ENCODE measurements around the gene AOPEP.

AOPEP gene

GRCh38 chr9:94740145-94740840, 13.8 kb downstream of the AOPEP start:
- TF ChIP-seq EZH2 (IDR thresholded peaks at IDR 0.05; ENCODE audit: borderline replicate concordance, low read length), result no peak
- Histone ChIP-seq H3K27me3 (ENCODE audit: insufficient read depth, low read length) (no peaks in the 10 kb centered on the region), H2AFZ (ENCODE audit: low read length) (no peak overlapping the region), H3K4me1 (ENCODE audit: insufficient read depth, low read length, severe bottlenecking) (peaks cover 10% of the 10 kb centered on the region), H3K9me3 (ENCODE audit: low read length) (no peaks in the 10 kb centered on the region), H3K27ac (ENCODE audit: low read depth, low read length, poor library complexity, severe bottlenecking) (peak overlapping the region; percentile 6), H3K4me2 (ENCODE audit: low read length) (no peak overlapping the region), H3K9ac (ENCODE audit: low read length) (no peak overlapping the region), H3K36me3 (ENCODE audit: insufficient read depth, low read length) (peaks cover 15% of the 10 kb centered on the region), H3F3A (ENCODE audit: insufficient read depth, low read length) (no peaks in the 10 kb centered on the region), H3K9me2 (ENCODE audit: low read depth, low read length) (no peaks in the 10 kb centered on the region), H3K79me2 (ENCODE audit: insufficient read depth, low read length) (no peaks in the 10 kb centered on the region), H3K4me3 (ENCODE audit: low read depth, low read length, poor library complexity, severe bottlenecking) (no peak overlapping the region), H4K20me1 (ENCODE audit: insufficient read depth, low read length) (no peaks in the 10 kb centered on the region)

- Histone ChIP-seq H3K36me3 (ENCODE audit: insufficient read depth, low read length) (peaks cover 14% of the 10 kb centered on the region), H3K9me3 (ENCODE audit: low read length) (no peaks in the 10 kb centered on the region), H3K4me3 (ENCODE audit: low read depth, low read length, poor library complexity, severe bottlenecking) (no peak overlapping the region), H3K9ac (ENCODE audit: low read length) (no peak overlapping the region), H3K4me2 (ENCODE audit: low read length) (no peak overlapping the region), H4K20me1 (ENCODE audit: insufficient read depth, low read length) (no peaks in the 10 kb centered on the region), H3K79me2 (ENCODE audit: insufficient read depth, low read length) (no peaks in the 10 kb centered on the region), H2AFZ (ENCODE audit: low read length) (no peak overlapping the region), H3K27me3 (ENCODE audit: insufficient read depth, low read length) (no peaks in the 10 kb centered on the region), H3K4me1 (ENCODE audit: insufficient read depth, low read length, severe bottlenecking) (peaks cover 10% of the 10 kb centered on the region), H3F3A (ENCODE audit: insufficient read depth, low read length) (no peaks in the 10 kb centered on the region), H3K9me2 (ENCODE audit: low read depth, low read length) (no peaks in the 10 kb centered on the region), H3K27ac (ENCODE audit: low read depth, low read length, poor library complexity, severe bottlenecking) (no peak overlapping the region)
- no peak for TF ChIP-seq EZH2 (IDR thresholded peaks at IDR 0.05; ENCODE audit: borderline replicate concordance, low read length)
- TF ChIP-seq, protein P1, sequence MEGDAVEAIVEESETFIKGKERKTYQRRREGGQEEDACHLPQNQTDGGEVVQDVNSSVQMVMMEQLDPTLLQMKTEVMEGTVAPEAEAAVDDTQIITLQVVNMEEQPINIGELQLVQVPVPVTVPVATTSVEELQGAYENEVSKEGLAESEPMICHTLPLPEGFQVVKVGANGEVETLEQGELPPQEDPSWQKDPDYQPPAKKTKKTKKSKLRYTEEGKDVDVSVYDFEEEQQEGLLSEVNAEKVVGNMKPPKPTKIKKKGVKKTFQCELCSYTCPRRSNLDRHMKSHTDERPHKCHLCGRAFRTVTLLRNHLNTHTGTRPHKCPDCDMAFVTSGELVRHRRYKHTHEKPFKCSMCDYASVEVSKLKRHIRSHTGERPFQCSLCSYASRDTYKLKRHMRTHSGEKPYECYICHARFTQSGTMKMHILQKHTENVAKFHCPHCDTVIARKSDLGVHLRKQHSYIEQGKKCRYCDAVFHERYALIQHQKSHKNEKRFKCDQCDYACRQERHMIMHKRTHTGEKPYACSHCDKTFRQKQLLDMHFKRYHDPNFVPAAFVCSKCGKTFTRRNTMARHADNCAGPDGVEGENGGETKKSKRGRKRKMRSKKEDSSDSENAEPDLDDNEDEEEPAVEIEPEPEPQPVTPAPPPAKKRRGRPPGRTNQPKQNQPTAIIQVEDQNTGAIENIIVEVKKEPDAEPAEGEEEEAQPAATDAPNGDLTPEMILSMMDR (IDR thresholded peaks at IDR 0.05; ENCODE audit: low read length), result no peak
Measured at GRCh38 chr9:94741866-94742265, 15.4 kb downstream of the AOPEP start.

- H3K4me2 ChIP-seq (ENCODE audit: low read length), result no peak overlapping the region
- H3K27me3 ChIP-seq (ENCODE audit: insufficient read depth, low read length), result no peaks in the 10 kb centered on the region
- H3K79me2 ChIP-seq (ENCODE audit: insufficient read depth, low read length), result no peaks in the 10 kb centered on the region; the same call in 1 of the 2 replicates
- H2AFZ ChIP-seq (ENCODE audit: low read length), result no peak overlapping the region
- no peaks in the 10 kb centered on the region for H4K20me1 ChIP-seq (ENCODE audit: insufficient read depth, low read length)
- H3K27ac ChIP-seq (ENCODE audit: low read depth, low read length, poor library complexity, severe bottlenecking), result no peak overlapping the region
- no peak for TF ChIP-seq EZH2 (IDR thresholded peaks at IDR 0.05; ENCODE audit: borderline replicate concordance, low read length)
- TF ChIP-seq, protein P1 (IDR thresholded peaks at IDR 0.05; ENCODE audit: low read length), result no peak
- H3K9ac ChIP-seq (ENCODE audit: low read length), result no peak overlapping the region
- no peaks in the 10 kb centered on the region for H3K9me3 ChIP-seq (ENCODE audit: low read length)
- no peak overlapping the region for H3K4me3 ChIP-seq (ENCODE audit: low read depth, low read length, poor library complexity, severe bottlenecking)
- H3K4me1 ChIP-seq (ENCODE audit: insufficient read depth, low read length, severe bottlenecking), result peaks cover 10% of the 10 kb centered on the region
- peaks cover 14% of the 10 kb centered on the region for H3K36me3 ChIP-seq (ENCODE audit: insufficient read depth, low read length)
- no peaks in the 10 kb centered on the region for H3K9me2 ChIP-seq (ENCODE audit: low read depth, low read length)
- H3F3A ChIP-seq (ENCODE audit: insufficient read depth, low read length), result no peaks in the 10 kb centered on the region
Measured at GRCh38 chr9:94743035-94743954, 16.8 kb downstream of the AOPEP start.

Measured in OCI-LY1 (cell line).